DND-41 (cell line): Measurements from ENCODE around the gene CD93.

Experiments used
- ATAC-seq: fragments of 200-7000 bp; cut with Tn5 transposase; 3 replicates; pipeline ENCODE4 v1.9.1; 2021; ENCODE audit warnings: low read depth; ENCODE audit not compliant: insufficient read depth
- DNase-seq: peaks from one replicate; pipeline ENCODE4 v3.0.0-alpha.2; 2020
- H2AFZ ChIP-seq: 2 replicates; pipeline ENCODE4 v1.6.0; 2012; ENCODE audit warnings: low read depth, low read length
- H3K27ac ChIP-seq: 2 replicates; pipeline ENCODE4 v1.5.1; 2012; ENCODE audit warnings: low read length, inconsistent platforms
- H3K27me3 ChIP-seq: fragments of 200-600 bp; sonication (generic); 2 replicates; pipeline ENCODE4 v1.6.0; 2012; ENCODE audit warnings: low read length, mild to moderate bottlenecking, inconsistent platforms; ENCODE audit not compliant: insufficient read depth, poor library complexity
- H3K36me3 ChIP-seq: 2 replicates; pipeline ENCODE4 v1.5.1; 2012; ENCODE audit warnings: low read length, inconsistent platforms; ENCODE audit not compliant: insufficient read depth
- H3K4me1 ChIP-seq: 2 replicates; pipeline ENCODE4 v1.5.1; 2012; ENCODE audit warnings: mild to moderate bottlenecking, low read length; ENCODE audit not compliant: insufficient read depth
- H3K4me2 ChIP-seq: 2 replicates; pipeline ENCODE4 v1.6.0; 2012; ENCODE audit warnings: mild to moderate bottlenecking, moderate library complexity, low read length, inconsistent platforms; ENCODE audit not compliant: insufficient read depth
- H3K4me3 ChIP-seq, 2 experiments: fragments of 200-600 bp in 1 of 2; shearing (Covaris generic) in 1 of 2; 2 replicates each; pipeline ENCODE4 v1.5.1; 2012 to 2016; ENCODE audit warnings: inconsistent platforms in 2 of 2, low read length in 2 of 2, mild to moderate bottlenecking in 2 of 2, low read depth in 1 of 2, moderate library complexity in 1 of 2
- H3K79me2 ChIP-seq: 2 replicates; pipeline ENCODE4 v1.6.0; 2012; ENCODE audit warnings: low read length, inconsistent platforms; ENCODE audit not compliant: insufficient read depth
- H3K9ac ChIP-seq: 2 replicates; pipeline ENCODE4 v1.6.0; 2012; ENCODE audit warnings: low read depth, mild to moderate bottlenecking, inconsistent platforms, low read length, moderate library complexity
- H3K9me3 ChIP-seq: 2 replicates; pipeline ENCODE4 v1.5.1; 2012; ENCODE audit warnings: low read length, moderate library complexity, mild to moderate bottlenecking, inconsistent platforms; ENCODE audit not compliant: insufficient read depth, severe bottlenecking
- H4K20me1 ChIP-seq: 2 replicates; pipeline ENCODE4 v1.6.0; 2012; ENCODE audit warnings: low read length; ENCODE audit not compliant: insufficient read depth
- CTCF ChIP-seq: IDR thresholded peaks from 2 replicates; pipeline ENCODE4 v1.5.1; 2012; ENCODE audit warnings: borderline replicate concordance, low read length, moderate library complexity, mild to moderate bottlenecking; ENCODE audit not compliant: poor library complexity, severe bottlenecking; ENCODE audit errors: extremely low read depth
- EZH2 ChIP-seq: IDR thresholded peaks from 3 replicates; pipeline ENCODE4 v1.6.1; 2012; ENCODE audit warnings: borderline replicate concordance, low read depth, mild to moderate bottlenecking, moderate library complexity, low read length, inconsistent platforms; ENCODE audit not compliant: severe bottlenecking

Gene CD93

GRCh38 chr20:23065266-23066201, 20.6 kb downstream of the CD93 start:
- peaks cover 18% of the 10 kb centered on the region for H3K4me1 ChIP-seq
- H3K9me3 ChIP-seq = no peaks in the 10 kb centered on the region
- TF ChIP-seq CTCF (no peak), EZH2 (no peak)
- H3K9ac ChIP-seq = no peak overlapping the region
- H3K27me3 ChIP-seq = no peaks in the 10 kb centered on the region
- H3K36me3 ChIP-seq = no peaks in the 10 kb centered on the region
- no peaks in the 10 kb centered on the region for H3K79me2 ChIP-seq
- DNase-seq = no peak
- no peak for ATAC-seq
- H3K4me2 ChIP-seq = no peak overlapping the region
- H3K4me3 ChIP-seq = no peak overlapping the region
- no peak overlapping the region for H2AFZ ChIP-seq
- no peaks in the 10 kb centered on the region for H4K20me1 ChIP-seq
- no peak overlapping the region for H3K27ac ChIP-seq

DNA sequence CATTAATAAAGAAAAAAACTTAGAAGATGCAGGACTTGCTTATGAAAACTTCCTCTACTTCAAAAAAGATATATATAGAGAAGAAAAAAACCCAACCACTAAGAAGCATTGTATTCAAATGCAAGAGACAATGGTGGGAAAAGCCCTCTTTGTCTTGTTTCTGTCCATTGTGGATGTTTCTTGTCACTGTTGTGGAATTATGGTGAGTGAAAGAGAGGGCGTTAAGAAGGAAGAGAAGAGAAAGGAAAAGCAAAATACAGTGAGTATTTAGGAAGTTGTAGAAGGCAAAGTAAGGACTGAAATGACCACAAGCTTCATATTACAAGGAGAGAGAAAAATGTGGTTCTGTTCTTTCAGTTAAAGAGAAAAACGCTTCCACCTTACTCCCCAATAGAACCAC, 22.5 kb downstream of the CD93 start:
- Histone ChIP-seq H3K79me2 (no peaks in the 10 kb centered on the region), H3K4me1 (peaks cover 30% of the 10 kb centered on the region), H3K9me3 (no peaks in the 10 kb centered on the region), H3K4me2 (no peak overlapping the region), H4K20me1 (no peaks in the 10 kb centered on the region), H3K27ac (no peak overlapping the region), H3K36me3 (no peaks in the 10 kb centered on the region), H3K27me3 (no peaks in the 10 kb centered on the region), H3K9ac (no peak overlapping the region), H3K4me3 (no peak overlapping the region), H2AFZ (no peak overlapping the region)
- TF ChIP-seq CTCF = no peak
- TF ChIP-seq EZH2 = no peak
- DNase-seq (no peak), ATAC-seq (no peak)

DNA sequence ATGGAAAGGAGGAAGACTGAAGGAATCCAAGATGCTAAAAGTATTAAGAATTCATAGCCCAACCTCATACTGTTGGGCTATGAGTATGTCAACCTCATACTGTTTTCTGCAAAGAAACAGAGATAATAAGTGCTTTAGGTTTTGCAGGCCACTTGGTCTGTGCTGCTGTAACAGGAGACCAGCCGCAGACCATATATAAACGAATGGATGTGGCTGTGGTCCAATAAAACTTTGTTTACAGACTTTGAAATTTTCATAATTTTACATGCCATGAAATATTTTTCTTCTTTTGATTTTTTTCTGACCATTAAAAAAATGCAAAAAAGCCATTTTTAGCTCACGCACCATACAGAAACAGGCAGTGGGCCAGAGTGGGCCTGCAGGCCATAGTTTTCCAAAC, 23.0 kb downstream of the CD93 start:
- H3K4me2 ChIP-seq = no peak overlapping the region
- H4K20me1 ChIP-seq = no peaks in the 10 kb centered on the region
- H3K79me2 ChIP-seq = no peaks in the 10 kb centered on the region
- H2AFZ ChIP-seq = no peak overlapping the region
- ATAC-seq (no peak), DNase-seq (no peak)
- no peak overlapping the region for H3K27ac ChIP-seq
- H3K4me3 ChIP-seq = no peak overlapping the region
- peaks cover 30% of the 10 kb centered on the region for H3K4me1 ChIP-seq
- no peaks in the 10 kb centered on the region for H3K27me3 ChIP-seq
- no peaks in the 10 kb centered on the region for H3K9me3 ChIP-seq
- no peaks in the 10 kb centered on the region for H3K36me3 ChIP-seq
- TF ChIP-seq EZH2 (no peak), CTCF (no peak)
- no peak overlapping the region for H3K9ac ChIP-seq
